GM23338 (cell line): ENCODE measurements around the gene PIBF1.

ENCODE experiments used
- CTCF ChIP-seq, 2 experiments: fragments of 200-600 bp in 1 of 2; sonication (generic) in 1 of 2; conservative IDR thresholded peaks; 2 replicates each; pipeline versions ENCODE4 v1.5.1 to v1.6.1; 2016 to 2017; ENCODE audit warnings: antibody characterized with exemption in 2 of 2, low read depth in 2 of 2, mild to moderate bottlenecking in 2 of 2, moderate library complexity in 1 of 2
- EZH2phosphoT487 ChIP-seq: fragments of 200-600 bp; sonication (generic); IDR thresholded peaks from one replicate; pipeline ENCODE4 v1.8.1; 2018; ENCODE audit warnings: antibody characterized with exemption; ENCODE audit not compliant: unreplicated experiment
- POLR2AphosphoS5 ChIP-seq: IDR thresholded peaks from 2 replicates; pipeline ENCODE4 v1.6.1; 2016; ENCODE audit warnings: antibody characterized with exemption, low read depth
- TF ChIP-seq, protein P1 (sequence below): IDR thresholded peaks from one replicate; pipeline ENCODE4 v1.6.1; 2018; ENCODE audit warnings: antibody characterized with exemption; ENCODE audit not compliant: unreplicated experiment

DNA sequence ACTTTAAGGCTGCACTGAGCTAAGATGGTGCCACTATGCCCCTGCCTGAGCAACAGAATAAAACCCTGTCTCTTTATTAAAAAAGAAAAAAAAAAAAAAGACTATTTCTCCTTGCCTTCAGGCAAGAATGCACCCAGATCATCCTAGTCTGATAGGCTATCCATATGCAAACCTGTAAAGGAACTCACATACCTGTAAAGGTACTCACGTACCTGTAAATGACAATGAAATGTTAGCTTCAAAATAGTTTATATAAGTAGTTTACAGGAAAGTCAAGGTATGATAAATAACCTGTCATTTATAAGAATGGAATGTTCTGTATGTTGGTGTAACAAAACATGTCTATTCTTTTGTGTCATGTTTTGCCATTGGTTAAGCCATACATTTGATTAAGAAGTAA, 86.3 kb downstream of the PIBF1 start:
- TF ChIP-seq CTCF (conservative IDR thresholded peaks at IDR 0.05; ENCODE audit: low read depth in 2 of 2) (no peak), POLR2AphosphoS5 (no peak), EZH2phosphoT487 (no peak)
- TF ChIP-seq, protein P1, sequence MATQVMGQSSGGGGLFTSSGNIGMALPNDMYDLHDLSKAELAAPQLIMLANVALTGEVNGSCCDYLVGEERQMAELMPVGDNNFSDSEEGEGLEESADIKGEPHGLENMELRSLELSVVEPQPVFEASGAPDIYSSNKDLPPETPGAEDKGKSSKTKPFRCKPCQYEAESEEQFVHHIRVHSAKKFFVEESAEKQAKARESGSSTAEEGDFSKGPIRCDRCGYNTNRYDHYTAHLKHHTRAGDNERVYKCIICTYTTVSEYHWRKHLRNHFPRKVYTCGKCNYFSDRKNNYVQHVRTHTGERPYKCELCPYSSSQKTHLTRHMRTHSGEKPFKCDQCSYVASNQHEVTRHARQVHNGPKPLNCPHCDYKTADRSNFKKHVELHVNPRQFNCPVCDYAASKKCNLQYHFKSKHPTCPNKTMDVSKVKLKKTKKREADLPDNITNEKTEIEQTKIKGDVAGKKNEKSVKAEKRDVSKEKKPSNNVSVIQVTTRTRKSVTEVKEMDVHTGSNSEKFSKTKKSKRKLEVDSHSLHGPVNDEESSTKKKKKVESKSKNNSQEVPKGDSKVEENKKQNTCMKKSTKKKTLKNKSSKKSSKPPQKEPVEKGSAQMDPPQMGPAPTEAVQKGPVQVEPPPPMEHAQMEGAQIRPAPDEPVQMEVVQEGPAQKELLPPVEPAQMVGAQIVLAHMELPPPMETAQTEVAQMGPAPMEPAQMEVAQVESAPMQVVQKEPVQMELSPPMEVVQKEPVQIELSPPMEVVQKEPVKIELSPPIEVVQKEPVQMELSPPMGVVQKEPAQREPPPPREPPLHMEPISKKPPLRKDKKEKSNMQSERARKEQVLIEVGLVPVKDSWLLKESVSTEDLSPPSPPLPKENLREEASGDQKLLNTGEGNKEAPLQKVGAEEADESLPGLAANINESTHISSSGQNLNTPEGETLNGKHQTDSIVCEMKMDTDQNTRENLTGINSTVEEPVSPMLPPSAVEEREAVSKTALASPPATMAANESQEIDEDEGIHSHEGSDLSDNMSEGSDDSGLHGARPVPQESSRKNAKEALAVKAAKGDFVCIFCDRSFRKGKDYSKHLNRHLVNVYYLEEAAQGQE, result no peak
